ENCODE measurements around the gene ATG16L2.

DNA sequence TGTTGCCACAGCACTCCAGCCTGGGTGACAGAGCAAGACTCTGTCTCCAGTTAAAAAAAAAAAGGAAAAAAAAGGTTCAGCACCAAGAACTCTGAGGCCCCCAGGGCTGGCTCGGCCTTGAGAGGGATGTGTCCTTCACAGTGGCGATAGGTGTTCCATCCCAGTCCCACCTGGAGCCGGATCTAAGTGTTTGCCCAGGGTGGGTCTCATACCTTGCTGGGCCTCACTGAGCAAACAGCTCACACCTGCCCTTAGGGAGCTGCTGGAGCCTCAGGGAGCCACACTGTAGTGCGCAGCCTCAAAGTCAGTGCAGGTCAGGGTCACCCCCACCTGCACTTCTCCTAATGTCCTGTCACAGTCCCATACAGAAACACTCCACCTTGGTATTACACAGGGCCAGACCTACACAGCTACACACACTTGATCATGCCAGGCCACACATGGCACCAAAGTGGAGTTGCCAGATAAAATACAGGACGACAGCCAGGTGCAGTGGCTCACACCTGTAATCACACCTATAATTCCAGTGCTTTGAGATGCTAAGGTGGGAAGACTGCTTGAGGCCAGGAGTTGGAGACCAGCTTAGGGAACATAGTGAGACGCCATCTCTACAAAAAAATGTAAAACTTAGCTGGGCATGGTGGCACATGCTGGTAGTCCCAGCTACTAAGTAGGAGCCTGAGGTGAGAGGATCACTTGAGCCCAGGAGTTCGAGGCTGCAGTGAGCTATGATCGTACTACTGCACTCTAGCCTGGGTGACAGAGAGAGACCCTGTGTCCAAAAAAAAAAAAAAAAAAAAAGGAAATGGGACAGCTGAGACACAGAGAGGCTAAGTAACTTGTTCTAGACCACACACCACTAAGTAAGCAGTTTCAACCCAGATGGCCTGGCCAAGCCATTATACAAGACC is 27.7 kb upstream of the ATG16L2 start:
- TF ChIP-seq, protein P1, sequence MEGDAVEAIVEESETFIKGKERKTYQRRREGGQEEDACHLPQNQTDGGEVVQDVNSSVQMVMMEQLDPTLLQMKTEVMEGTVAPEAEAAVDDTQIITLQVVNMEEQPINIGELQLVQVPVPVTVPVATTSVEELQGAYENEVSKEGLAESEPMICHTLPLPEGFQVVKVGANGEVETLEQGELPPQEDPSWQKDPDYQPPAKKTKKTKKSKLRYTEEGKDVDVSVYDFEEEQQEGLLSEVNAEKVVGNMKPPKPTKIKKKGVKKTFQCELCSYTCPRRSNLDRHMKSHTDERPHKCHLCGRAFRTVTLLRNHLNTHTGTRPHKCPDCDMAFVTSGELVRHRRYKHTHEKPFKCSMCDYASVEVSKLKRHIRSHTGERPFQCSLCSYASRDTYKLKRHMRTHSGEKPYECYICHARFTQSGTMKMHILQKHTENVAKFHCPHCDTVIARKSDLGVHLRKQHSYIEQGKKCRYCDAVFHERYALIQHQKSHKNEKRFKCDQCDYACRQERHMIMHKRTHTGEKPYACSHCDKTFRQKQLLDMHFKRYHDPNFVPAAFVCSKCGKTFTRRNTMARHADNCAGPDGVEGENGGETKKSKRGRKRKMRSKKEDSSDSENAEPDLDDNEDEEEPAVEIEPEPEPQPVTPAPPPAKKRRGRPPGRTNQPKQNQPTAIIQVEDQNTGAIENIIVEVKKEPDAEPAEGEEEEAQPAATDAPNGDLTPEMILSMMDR (IDR thresholded peaks at IDR 0.05) = no peak
- TF ChIP-seq EZH2 (IDR thresholded peaks at IDR 0.05; ENCODE audit: borderline replicate concordance, insufficient read depth, low read depth, low read length, poor library complexity, severe bottlenecking) = no peak
